ENCODE measurements around the gene SRGAP3. TPM values are rescaled to one million over a fixed set of nuclear protein-coding genes. Genes with fewer than 3 reads are reported as not detected.
"Not testable (repeated sequence)": the region's sequence is repeated elsewhere in the genome, so short reads cannot be mapped to it uniquely, and the experiment has no call there.

The SRGAP3 gene
- total RNA-seq, 1 donor from 2014 or later = 68.6 TPM

DNA sequence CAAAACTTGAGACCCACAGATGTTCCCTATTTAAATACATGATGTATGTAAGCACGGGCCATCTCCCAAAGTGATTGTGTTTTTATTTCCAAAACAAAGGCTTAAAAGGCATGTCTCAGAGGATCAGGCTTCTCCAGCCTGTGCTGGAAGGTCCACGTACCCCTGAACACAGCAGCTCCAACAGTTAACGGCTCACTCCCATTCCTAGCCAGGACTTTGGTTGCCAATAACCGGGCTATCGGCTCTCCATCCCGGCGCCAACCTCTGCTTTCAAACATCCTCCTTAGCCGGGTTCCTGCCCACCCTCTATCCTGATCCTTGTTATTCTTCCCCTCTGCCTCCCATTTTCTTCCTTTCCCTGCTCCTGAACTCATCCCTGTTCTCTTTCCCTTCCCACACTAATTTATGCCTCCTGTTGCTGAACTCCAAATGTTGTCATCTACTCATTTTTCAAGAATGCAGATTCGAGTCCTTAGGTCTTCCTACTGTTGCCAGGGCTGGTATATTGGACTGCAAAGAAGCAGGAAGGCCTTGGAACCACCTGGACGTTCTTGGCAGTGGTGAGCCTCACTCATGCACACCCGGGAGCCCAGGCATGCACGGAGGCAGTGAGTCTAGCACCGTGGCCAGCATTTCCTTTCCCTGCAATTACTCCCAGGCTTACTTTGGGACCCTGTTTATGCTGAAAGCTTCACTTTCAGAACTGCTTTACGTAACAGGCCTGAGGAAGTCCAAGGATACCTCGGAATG, 157.8 kb downstream of the SRGAP3 start:
- DNase-seq (ENCODE audit: low spot score in 2 of 2, unreplicated experiment in 2 of 2) = no peak
- peaks cover 5% of the 10 kb centered on the region for H3K4me1 Mint-ChIP-seq
- no peak overlapping the region for H3K4me3 Mint-ChIP-seq
- H3K36me3 Mint-ChIP-seq = no peaks in the 10 kb centered on the region
- H3K27me3 Mint-ChIP-seq (ENCODE audit: low read depth) = no peaks in the 10 kb centered on the region
- H3K27ac Mint-ChIP-seq = no peak overlapping the region
- TF ChIP-seq, protein P1, sequence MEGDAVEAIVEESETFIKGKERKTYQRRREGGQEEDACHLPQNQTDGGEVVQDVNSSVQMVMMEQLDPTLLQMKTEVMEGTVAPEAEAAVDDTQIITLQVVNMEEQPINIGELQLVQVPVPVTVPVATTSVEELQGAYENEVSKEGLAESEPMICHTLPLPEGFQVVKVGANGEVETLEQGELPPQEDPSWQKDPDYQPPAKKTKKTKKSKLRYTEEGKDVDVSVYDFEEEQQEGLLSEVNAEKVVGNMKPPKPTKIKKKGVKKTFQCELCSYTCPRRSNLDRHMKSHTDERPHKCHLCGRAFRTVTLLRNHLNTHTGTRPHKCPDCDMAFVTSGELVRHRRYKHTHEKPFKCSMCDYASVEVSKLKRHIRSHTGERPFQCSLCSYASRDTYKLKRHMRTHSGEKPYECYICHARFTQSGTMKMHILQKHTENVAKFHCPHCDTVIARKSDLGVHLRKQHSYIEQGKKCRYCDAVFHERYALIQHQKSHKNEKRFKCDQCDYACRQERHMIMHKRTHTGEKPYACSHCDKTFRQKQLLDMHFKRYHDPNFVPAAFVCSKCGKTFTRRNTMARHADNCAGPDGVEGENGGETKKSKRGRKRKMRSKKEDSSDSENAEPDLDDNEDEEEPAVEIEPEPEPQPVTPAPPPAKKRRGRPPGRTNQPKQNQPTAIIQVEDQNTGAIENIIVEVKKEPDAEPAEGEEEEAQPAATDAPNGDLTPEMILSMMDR (IDR thresholded peaks at IDR 0.05; ENCODE audit: unreplicated experiment) = no peak
- H3K9me3 Mint-ChIP-seq = no peaks in the 10 kb centered on the region

DNA sequence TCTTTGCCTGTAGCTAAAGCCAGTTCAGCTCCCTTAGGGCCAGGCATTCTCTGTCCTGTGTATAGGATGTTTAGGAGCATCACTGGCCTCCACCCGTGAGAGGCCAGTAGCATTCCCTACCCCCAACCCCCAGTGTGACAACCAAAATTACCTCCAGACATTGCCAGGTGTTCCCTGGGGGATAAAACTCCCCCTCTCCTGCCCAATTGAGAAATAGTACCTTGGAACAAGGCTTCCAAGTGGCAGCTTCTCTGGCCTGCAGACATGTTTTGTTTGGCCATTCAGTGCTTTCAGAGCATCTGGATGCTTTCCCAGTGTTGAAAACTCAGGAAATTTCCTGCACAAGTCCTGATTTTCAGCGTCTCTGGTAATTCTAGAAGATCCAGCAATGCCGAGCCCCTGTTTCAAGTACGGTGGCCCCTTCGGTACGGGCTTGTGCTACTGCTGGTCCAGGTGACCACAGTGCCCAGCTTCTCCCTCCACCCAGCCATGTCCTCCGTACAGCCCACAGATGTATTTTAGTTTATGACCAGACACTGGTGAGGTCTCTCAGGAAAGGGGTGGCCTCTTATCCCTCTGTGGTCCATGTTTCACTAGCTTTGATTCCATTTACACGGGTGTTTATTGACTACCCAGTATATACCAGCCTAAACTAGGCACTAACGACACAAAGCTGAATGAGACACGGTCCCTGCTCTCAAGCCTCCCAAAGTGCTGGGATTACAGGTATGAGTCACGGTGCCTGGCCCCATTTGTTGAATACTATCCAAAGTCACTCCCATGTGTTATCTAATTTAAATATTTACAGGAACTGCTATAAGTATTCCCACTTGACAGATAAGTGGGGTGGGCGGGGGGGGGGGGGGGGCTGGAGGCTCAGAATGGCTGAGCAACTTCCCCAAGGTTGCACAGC, 160.7 kb downstream of the SRGAP3 start:
- DNase-seq (ENCODE audit: low spot score in 2 of 2, unreplicated experiment in 2 of 2) = no peak
- Mint-ChIP-seq H3K4me1 (peaks cover 5% of the 10 kb centered on the region), H3K27ac (no peak overlapping the region), H3K36me3 (peaks cover 10% of the 10 kb centered on the region), H3K27me3 (ENCODE audit: low read depth) (no peaks in the 10 kb centered on the region), H3K4me3 (no peak overlapping the region), H3K9me3 (peaks cover 5% of the 10 kb centered on the region)
- TF ChIP-seq, protein P1 (IDR thresholded peaks at IDR 0.05; ENCODE audit: unreplicated experiment) = no peak

DNA sequence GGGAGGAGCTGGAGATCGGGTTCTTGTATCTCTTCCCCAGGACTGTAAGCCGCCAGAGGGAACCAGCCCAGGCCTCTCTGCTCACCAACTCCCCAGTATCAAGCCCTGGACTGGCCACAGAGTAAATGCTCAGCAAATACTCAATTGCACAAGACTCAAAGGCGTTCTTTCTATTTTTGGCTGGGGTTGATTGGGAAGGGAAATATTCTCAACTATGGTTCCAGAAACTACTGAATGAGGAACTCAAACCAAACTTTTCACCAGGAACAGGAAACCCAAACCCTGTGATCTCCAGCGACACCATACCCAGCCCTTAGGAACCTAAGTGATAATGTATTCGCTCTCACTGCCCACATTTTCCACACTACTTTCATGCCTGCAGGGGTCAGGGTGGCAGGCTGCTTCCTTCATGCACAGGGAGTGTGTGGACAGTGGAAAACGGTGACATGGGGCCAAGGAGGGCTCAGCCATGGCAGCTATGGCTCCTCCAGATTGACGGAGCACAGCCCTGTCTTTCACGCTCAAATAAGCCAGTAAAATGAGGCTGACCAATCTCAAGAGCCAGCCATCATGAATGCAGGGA, 161.5 kb downstream of the SRGAP3 start:
- Mint-ChIP-seq H3K27ac (no peak overlapping the region), H3K36me3 (peaks cover 12% of the 10 kb centered on the region), H3K9me3 (peaks cover 9% of the 10 kb centered on the region), H3K4me3 (no peak overlapping the region), H3K27me3 (ENCODE audit: low read depth) (no peaks in the 10 kb centered on the region), H3K4me1 (peaks cover 5% of the 10 kb centered on the region)
- TF ChIP-seq, protein P1 (IDR thresholded peaks at IDR 0.05; ENCODE audit: unreplicated experiment) = no peak
- DNase-seq (ENCODE audit: low spot score in 2 of 2, unreplicated experiment in 2 of 2) = no peak

DNA sequence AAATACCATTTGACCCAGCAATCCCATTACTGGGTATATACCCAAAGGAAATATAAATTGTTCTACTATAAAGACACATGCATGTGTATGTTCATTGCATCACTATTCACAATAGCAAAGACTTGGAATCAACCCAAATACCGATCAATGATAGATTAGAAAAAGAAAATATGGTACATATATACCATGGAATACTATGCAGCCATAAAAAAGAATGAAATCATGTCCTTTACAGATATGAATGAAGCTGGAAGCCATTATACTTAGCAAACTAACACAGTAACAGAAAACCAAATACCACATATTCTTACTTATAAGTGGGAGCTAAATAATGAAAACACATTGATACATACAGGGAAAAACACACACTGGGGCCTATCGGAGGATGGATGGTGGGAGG, 164.0 kb downstream of the SRGAP3 start:
- H3K4me3 Mint-ChIP-seq = not testable (repeated sequence)

DNA sequence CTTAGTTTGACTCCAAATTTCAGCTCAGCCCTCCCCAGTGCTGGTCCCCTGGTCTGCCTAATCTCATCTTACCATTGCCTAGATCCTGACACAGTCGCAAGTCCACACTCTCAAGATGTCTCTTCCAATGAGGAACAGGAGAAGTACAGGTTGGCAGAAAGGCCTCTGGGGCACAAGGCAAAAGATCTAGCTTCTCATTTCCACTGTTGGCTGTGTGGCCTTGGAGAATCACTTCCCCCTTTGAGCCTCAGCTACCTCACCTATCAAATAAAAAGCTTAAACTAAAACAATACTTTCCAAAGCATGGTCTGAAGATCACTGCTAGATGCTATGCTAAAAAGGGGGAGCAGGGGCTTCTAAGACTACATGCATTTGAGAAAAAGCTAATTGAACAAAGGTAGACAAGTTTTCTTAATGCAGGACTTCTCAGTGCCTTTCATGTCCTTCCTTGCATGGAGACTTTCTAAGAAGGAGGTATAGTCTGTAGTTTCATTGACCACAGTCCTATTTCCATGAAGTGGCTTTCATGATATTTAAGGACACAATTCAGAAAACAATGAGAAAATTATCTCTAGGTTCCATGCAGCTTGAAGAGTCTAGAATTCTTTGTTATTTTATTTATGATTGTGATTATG, 168.1 kb downstream of the SRGAP3 start:
- Mint-ChIP-seq H3K9me3 (peaks cover 24% of the 10 kb centered on the region), H3K4me1 (peaks cover 4% of the 10 kb centered on the region), H3K4me3 (no peak overlapping the region), H3K27ac (no peak overlapping the region), H3K27me3 (ENCODE audit: low read depth) (no peaks in the 10 kb centered on the region), H3K36me3 (peaks cover 46% of the 10 kb centered on the region)
- no peak for DNase-seq (ENCODE audit: low spot score in 2 of 2, unreplicated experiment in 2 of 2)
- TF ChIP-seq, protein P1 (IDR thresholded peaks at IDR 0.05; ENCODE audit: unreplicated experiment) = no peak

More for the DNA sequence above, 164.0 kb downstream of the SRGAP3 start:
- H3K36me3 Mint-ChIP-seq = peaks cover 31% of the 10 kb centered on the region
- H3K9me3 Mint-ChIP-seq = peaks cover 24% of the 10 kb centered on the region
- not testable (repeated sequence) for DNase-seq (ENCODE audit: low spot score in 2 of 2, unreplicated experiment in 2 of 2); H3K27me3 Mint-ChIP-seq (ENCODE audit: low read depth); H3K4me1 Mint-ChIP-seq; H3K27ac Mint-ChIP-seq
